ENCODE measurements around the gene SSH3.

Gene SSH3

DNA sequence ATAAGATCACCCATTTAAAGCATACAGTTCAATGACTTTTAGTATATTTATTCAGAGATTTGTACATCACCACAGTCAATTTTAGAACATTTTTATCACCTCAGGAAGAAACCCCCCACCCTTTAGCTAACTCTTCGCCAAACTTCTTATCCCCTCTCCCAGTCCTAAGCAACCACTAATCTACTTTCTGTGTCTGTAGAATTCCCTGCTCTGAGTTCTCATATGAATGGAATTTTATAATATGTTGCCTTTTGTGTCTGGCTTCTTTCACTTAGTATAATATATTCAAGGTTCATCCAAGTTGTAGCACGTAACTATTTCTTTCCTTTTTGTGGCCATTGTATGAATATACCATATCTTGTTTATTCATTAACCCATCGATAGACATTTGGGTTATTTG, 10.7 kb upstream of the SSH3 start:
- DNase-seq (ENCODE audit: low read depth in 2 of 2): no peak

DNA sequence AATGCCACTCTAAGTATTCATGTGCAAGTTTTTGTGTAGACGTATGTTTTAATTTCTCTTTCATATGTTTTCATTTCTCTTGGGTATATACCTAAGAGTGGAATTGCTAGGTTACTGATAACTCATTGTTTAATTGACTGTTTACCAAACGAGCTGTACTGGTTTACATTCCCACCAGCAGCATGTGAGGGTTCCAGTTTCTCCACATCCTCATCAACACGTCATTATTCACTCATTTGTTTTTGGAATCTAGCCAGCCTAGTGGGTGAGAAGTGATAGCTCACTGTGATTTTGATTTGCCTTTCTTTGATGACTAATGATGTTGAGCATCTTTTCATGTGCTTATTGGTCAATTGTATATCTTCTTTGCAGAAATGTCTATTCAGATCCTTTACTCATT, 10.2 kb upstream of the SSH3 start:
- no peak for DNase-seq (ENCODE audit: low read depth in 2 of 2)

DNA sequence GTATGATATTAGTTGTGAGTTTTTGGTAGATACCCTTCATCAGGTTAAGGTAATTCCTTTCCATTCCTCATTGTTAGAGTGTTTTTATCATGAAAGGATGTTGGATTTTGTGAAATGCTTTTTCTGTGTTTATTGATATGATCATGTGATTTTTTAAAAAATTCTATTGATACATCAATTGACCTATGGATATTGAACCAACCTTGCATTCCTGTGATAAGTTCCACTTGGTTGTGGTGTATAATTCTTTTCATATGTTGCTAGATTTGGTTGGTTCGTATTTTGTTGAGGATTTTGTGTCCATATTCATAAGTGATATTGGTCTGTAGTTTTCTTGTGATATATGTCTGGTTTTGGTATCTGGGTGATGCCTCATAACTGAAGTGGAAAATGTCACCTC, 7.5 kb upstream of the SSH3 start:
- DNase-seq (ENCODE audit: low read depth in 2 of 2): no peak

DNA sequence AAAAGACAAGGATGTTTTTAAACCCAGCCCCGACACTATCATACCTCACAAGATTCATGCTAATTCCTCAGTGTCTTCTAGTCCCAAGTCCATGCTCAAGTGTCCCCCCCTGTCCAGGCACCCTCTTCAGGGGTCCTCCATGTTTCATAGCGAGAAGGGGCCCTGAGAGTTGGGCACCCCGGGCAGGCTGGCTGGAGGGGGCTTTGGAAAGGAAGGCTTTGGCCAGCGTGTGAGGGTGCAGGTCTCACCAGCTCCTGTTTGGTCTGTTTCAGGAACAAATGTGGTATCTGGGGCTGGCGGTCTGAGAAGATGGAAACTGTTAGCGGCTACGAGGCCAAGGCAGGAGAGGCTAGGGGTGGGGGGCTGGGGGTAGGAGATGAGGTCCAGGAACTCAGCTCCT, 4.5 kb upstream of the SSH3 start:
- DNase-seq (ENCODE audit: low read depth in 2 of 2): no peak

DNA sequence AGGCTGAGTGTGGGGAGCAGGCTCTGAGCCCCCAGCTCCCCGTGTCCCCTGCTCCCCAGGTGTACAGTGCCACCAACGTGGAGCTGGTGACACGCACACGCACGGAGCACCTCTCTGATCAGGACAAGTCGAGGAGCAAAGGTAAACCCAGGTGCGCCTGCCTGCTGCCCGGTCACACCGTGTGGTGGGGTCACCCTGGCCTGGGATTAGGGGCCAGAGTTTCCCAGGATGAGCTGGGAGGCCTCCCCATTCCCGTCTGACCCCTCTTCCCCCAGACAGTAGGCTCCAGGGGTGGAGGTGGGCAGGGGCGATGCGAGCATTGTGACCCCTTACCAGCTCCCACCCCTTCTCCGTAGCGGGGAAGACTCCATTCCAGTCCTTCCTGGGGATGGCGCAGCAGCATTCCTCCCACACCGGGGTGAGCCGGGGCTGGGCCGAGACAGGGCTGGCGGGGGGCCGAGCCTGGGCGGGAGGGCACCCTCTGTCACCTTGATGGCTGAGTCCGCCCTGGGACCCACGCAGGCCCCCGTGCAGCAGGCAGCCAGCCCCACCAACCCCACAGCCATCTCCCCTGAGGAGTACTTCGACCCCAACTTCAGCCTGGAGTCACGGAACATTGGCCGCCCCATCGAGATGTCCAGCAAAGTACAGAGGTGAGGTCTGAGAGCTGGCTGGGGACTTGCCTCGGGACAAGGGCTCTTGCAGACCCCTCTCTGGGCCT, 3.7 kb upstream of the SSH3 start:
- no peak for DNase-seq (ENCODE audit: low read depth in 2 of 2)

DNA sequence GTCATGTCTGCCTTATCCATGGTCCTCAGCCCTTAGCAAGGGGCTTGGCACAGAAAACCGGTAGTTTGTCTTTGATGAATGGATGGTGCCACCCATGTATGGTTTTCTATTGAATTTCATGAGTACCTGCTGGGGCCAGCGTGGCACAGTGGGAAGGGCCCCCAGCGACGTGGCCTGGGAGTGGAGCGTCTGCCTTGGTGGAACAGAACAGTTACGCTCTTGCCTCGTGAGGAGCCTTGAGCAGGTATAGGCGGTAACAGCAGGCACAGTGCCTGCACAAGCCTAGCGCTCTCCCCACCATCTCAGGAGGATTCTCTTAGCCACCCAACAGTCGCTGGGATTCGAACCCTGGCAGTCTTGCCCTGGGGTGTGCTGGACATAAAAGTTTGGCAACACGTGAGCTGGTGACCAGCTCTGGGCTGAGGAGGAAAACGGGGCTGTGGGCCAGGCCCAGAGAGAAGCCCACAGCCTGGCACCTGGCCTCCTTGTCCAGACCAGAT, 3.0 kb upstream of the SSH3 start:
- DNase-seq (ENCODE audit: low read depth in 2 of 2): no peak

DNA sequence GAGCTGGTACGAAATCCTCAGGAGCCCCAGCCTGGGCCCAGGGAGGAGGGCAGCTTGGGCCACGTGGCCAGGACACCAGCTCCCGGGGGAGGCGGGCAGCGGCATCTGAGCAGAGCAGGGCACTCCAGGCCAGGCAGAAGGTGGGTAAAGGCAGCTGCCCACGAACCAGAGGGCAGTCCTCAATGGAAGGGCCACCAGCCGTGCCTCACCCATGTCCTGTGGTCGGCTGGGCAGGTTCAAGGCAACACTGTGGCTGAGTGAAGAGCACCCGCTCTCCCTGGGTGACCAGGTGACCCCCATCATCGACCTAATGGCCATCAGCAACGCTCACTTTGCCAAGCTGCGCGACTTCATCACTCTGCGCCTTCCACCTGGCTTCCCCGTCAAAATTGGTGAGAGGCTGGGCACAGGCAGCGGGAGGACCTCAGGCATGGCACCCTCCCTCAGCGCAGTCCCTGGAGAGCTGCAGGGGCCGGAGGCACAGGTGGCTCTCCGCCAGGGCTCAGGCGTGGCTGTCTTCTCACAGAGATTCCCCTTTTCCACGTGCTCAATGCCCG, 2.5 kb upstream of the SSH3 start:
- DNase-seq (ENCODE audit: low read depth in 2 of 2): no peak

DNA sequence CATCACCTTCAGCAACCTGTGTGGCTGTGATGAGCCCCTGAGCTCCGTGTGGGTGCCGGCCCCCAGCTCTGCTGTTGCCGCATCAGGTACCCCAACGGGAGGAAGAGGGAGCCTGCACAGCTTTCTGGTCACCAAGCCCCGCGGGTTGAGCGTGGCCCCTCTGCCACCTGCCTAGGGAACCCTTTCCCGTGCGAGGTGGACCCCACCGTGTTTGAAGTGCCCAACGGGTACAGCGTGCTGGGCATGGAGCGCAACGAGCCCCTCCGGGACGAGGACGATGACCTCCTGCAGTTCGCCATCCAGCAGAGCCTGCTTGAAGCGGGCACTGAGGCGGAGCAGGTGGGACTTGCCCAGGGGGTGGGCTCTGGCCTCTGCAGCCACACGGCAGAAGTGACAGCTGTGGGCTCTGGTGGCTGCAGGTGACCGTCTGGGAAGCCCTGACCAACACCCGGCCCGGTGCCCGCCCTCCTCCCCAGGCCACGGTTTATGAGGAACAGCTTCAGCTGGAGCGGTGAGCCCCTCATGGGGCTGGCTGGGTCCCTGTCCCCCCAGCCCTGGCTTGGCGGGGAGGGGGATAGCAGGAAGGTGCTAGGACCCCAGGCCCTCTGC, 1.9 kb upstream of the SSH3 start:
- DNase-seq (ENCODE audit: low read depth in 2 of 2): no peak

DNA sequence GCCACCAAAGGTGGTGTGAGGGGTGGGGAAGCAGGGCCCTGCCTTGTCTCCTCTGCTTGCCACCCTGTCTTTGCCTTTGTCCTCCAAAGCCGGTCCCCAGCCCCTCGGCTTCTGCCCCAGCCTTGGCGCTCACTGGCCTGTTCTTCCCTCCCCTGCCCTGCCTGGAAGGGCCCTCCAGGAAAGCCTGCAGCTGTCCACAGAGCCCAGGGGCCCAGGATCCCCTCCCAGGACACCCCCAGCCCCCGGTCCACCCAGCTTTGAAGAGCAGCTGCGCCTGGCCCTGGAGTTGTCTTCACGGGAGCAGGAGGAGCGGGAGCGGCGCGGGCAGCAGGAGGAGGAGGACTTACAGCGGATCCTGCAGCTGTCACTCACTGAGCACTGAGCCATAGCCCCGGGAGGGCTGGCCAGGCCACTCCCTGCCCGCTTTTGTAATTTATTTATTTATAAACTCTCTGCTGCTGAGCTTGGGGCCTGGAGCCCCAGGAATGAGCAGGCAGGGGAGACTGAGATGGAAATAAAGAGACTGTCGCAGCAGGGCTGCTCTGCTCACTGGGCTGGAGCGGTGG, 1.3 kb upstream of the SSH3 start:
- no peak for DNase-seq (ENCODE audit: low read depth in 2 of 2)

DNA sequence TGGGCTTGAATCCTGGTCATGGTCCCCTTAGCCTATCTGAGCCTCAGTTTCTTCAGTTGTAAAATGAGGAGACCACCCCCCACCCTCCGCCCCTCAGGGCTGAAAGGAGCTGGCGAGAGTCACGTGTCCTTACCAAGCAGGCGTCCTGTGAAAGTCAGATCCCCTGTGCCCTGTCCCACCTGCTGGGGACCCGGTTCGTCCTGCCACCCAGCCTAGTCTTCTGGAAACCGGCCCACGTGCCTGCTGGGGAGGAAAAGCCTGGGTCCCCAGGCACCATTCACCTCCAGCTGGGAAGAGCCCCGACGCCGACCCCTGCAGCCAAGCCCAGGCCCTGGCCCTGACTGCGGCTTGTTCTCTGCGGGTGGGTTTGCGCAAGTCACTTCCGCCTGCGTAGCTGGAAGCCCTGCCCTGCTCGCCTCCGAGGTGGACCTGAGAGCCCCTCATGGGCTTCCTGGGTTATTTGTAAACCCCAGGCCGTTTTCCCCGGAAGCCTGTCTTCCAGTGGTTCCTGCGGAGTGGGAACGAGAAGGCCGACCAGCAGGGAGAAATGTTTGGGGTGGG, 679 bp upstream of the SSH3 start:
- no peak for DNase-seq (ENCODE audit: low read depth in 2 of 2)

DNA sequence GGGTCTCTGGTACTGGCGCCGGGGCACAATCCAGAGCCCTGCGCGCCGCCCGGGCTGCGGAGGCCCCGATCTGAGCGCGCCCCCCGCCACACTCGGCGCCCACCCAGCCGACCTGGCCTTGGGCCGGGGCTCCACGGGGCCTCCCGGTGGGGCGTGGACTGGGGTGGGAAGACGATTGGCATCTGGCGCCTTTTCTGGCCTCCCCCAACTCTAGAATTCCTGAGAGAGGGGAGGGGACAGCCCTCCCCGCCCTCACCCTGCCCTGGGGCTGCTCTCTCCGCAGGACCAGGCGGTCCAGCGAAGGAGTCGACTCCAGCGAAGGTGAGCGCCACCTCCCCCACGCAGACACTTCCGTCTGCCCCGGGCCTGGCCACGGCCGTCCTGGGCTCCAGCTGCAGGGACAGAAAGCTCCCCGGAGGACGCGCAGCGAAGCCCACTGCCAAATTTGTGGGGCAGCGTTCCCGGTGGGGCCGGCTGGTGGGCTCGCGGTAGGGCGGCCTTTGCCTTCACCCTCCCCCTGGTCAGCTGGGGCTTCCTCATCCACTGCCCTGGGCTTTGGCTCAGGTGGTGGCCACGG, 593 bp downstream of the SSH3 start:
- DNase-seq (ENCODE audit: low read depth in 2 of 2): no peak

DNA sequence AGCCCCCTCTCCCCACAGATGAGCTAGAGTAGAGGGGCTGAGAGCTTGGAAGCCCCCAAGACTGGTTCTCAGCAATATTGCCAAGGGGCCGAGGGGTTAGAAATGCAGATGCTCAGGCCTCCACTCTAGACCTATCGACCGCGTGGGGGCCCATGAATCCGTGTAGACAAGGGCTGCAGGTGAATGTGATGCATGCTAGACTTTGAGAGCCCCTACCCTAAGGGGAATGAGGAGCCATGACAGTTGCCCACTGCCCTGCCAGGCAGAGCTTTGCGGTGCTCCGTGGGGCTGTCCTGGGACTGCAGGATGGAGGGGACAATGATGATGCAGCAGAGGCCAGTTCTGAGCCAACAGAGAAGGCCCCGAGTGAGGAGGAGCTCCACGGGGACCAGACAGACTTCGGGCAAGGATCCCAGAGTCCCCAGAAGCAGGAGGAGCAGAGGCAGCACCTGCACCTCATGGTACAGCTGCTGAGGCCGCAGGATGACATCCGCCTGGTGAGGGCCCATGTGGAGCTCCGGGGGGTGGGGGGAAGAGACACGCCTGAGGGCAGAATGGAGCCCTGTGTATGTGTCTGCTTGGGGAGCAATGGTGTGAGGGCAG, 1.3 kb downstream of the SSH3 start:
- no peak for DNase-seq (ENCODE audit: low read depth in 2 of 2)

DNA sequence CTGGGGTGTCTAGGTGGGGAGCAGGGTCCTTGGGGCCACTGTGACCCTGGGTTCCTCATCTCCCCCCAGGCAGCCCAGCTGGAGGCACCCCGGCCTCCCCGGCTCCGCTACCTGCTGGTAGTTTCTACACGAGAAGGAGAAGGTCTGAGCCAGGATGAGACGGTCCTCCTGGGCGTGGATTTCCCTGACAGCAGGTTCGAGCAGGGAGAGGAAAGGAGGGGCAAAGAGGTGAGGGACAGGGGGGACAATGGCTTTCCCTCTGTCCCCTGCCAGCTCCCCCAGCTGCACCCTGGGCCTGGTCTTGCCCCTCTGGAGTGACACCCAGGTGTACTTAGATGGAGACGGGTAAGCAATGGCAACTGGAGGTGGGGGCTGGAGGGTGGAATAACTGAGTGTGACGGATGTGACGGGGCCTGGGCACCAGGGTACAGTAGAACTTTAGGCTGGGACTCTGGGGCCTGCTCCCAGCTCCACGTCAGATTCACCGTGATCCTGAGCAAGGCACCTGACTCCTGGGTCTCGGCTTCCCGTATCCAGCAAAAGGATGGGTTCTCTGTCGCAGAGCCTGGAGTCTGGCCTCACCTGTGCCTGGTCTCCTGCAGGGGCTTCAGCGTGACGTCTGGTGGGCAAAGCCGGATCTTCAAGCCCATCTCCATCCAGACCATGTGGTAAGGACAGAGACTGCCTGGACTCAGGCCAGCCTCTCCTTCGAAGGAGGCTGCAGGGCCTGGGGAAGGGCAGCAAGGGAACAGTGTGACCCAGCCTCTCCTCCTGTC, 3.6 kb downstream of the SSH3 start:
- DNase-seq (ENCODE audit: low read depth in 2 of 2): no peak

DNA sequence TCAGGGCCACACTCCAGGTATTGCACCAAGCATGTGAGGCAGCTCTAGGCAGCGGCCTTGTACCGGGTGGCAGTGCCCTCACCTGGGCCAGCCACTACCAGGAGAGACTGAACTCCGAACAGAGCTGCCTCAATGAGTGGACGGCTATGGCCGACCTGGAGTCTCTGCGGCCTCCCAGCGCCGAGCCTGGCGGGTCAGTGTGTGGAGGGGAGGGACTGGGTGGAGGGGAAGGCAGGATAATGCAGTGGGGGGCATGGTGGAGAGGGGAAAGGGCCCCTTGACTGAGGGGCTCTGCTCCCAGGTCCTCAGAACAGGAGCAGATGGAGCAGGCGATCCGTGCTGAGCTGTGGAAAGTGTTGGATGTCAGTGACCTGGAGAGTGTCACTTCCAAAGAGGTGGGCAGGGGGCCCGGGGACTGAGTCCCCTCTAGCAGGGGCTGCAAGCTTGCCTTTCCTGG, 4.2 kb downstream of the SSH3 start:
- no peak for DNase-seq (ENCODE audit: low read depth in 2 of 2)

DNA sequence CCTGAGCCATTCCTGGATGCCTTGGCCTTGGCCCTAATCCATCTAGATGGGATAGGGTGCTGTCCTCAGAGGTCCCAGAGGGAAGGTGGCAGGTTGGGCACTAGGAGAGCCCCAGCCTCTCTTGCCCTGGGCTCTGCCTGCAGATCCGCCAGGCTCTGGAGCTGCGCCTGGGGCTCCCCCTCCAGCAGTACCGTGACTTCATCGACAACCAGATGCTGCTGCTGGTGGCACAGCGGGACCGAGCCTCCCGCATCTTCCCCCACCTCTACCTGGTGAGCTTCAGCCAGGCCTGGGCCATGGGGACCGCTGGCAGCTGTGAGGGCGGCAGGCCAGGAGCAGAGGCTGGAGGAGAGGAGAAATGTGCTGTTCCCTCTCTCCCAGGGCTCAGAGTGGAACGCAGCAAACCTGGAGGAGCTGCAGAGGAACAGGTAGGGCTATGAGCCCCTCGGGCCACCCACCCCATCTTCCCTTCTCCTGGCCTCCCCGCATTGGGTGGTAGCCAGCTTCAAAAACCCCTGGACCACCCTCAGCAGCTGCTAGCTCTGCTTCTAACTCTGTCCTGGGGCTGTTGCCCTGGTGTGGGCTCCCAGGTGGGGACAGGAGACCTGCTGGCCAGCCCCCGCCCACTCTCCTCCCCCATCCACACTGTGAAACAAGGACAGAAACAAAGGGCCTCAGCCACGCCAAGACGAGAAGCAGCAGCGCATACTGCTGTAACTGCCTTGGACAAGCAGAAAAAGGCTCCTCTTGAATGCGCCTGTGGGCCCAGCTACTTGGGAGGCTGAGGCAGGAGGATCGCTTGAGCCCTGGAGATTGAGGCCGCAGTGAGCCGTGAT, 4.9 kb downstream of the SSH3 start:
- no peak for DNase-seq (ENCODE audit: low read depth in 2 of 2)

DNA sequence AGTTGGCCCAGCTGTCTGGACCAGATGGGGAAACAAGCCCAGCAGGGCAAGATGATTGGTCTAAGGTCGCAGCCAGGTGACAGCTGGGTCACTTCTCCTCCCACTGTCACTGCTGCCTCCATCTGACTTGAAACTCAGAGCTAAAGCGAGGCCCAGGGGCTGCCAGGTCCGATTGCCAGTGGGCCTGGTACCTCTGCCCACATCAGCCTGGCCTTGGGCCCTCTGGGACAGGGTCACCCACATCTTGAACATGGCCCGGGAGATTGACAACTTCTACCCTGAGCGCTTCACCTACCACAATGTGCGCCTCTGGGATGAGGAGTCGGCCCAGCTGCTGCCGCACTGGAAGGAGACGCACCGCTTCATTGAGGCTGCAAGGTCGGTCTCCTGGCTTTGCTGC, 5.8 kb downstream of the SSH3 start:
- no peak for DNase-seq (ENCODE audit: low read depth in 2 of 2)

DNA sequence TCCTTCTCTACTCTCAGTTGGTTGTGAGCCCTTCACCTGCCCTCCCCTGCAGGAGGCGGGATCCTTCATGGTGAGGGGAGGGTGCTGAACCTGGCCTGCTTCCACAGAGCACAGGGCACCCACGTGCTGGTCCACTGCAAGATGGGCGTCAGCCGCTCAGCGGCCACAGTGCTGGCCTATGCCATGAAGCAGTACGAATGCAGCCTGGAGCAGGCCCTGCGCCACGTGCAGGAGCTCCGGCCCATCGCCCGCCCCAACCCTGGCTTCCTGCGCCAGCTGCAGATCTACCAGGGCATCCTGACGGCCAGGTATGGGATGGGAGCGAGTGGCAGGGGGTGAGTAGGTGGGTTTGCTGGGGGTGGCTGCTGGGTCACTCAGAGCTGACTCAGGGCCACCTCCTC, 6.3 kb downstream of the SSH3 start:
- no peak for DNase-seq (ENCODE audit: low read depth in 2 of 2)

DNA sequence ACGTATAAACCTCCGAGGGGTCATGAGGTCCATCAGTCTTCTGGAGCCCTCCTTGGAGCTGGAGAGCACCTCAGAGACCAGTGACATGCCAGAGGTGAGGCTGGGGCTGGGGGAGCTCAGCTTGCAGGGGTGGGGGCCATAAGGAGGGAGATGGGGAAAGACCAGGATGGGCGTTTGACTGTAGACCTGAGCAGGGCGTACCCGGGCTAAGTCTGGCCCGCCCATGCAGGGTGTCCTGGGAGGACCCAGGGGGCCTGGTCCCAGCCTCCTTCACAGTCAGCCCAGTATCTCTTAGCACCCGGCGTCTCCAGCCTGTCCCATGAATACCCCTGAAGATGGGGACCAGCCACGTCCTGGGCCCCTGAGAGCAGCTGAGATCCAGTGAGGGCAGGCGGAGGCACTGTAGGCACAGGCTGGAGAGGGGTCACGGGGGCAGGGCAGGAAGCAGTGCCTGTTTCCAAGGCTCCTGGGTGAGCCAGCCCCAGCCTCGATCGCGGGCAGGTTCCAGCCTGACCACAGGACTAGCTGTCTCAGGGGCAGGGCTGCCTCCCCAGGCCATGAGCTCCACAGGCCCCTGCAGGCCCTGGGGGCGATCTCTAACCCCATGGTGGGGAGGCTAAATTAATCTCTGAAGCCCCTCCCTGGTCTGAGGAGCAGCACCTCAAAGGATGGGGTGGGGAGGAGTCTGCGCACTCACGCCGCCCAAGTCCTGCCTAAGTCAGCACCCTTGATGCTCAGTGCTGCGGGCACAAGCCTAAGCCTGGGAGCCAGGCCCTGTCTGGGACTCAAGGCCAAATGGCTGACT, 7.1 kb downstream of the SSH3 start:
- DNase-seq (ENCODE audit: low read depth in 2 of 2): no peak

DNA sequence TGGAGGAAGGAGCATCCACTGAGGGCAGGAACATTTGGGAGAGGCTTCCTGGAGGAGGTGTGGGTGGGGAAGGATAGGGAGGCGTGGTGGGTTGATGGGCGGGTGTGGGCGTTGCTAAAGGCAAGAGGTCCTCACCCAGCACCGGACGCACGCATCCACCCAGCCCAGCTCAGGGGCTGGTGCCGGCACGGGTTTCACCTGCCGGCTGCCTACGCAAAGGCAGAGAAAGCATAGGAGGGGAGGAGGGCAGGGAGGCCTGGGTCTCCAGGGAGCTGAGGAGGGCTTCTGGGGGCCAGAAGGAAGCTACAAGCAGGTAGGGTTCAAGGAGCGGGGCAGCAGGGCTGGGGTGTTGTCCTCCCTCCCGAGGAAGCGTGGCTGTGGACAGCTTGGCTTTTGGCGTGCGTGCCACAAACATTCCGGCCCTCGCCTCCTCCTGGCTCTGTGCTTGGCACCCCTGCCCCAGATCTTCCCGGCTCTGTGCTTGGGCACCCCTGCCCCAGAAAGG, 7.8 kb downstream of the SSH3 start:
- DNase-seq (ENCODE audit: low read depth in 2 of 2): no peak
